Nephron (organoid): Measurements from ENCODE around the gene LIME1.

ENCODE experiments used
- H3K27ac Mint-ChIP-seq, 3 experiments: 2 replicates each; pipeline ENCODE4 v1.8.0; 2020; ENCODE audit warnings: mixed read lengths in 3 of 3, mild to moderate bottlenecking in 2 of 3, moderate library complexity in 1 of 3
- H3K27me3 Mint-ChIP-seq: 2 replicates; pipeline ENCODE4 v1.8.0; 2021; ENCODE audit warnings: low read depth, mild to moderate bottlenecking, moderate library complexity, mixed read lengths
- H3K36me3 Mint-ChIP-seq: 2 replicates; pipeline ENCODE4 v1.8.0; 2020; ENCODE audit warnings: low read depth, mixed read lengths
- H3K4me1 Mint-ChIP-seq: 2 replicates; pipeline ENCODE4 v1.8.0; 2020; ENCODE audit warnings: mixed read lengths
- H3K4me3 Mint-ChIP-seq, 3 experiments: 2 replicates each; pipeline ENCODE4 v1.8.0; 2020; ENCODE audit warnings: mild to moderate bottlenecking in 3 of 3, mixed read lengths in 3 of 3, moderate library complexity in 2 of 3
- H3K9me3 Mint-ChIP-seq: 2 replicates; pipeline ENCODE4 v1.8.0; 2020; ENCODE audit warnings: mixed read lengths
- CTCF ChIP-seq, 3 experiments: fragments of 200-600 bp; sonication (generic); IDR thresholded peaks; one replicate each; pipeline ENCODE4 v1.5.0; 2021; ENCODE audit warnings: antibody characterized with exemption in 3 of 3; ENCODE audit not compliant: unreplicated experiment in 3 of 3

Gene LIME1

GRCh38 chr20:63701051-63701328 is 35.5 kb upstream of the LIME1 start:
- H3K9me3 Mint-ChIP-seq: no peaks in the 10 kb centered on the region
- H3K27me3 Mint-ChIP-seq: peaks cover 3% of the 10 kb centered on the region

GRCh38 chr20:63701329-63702035 is 35.0 kb upstream of the LIME1 start:
- no peak for TF ChIP-seq CTCF (IDR thresholded peaks at IDR 0.05; ENCODE audit: unreplicated experiment in 3 of 3)
- Mint-ChIP-seq H3K4me3 (no peak overlapping the region), H3K27ac (no peak overlapping the region), H3K36me3 (peaks cover 11% of the 10 kb centered on the region), H3K4me1 (peaks cover under 1% of the 10 kb centered on the region), H3K9me3 (no peaks in the 10 kb centered on the region), H3K27me3 (peaks cover 3% of the 10 kb centered on the region)

More at GRCh38 chr20:63701051-63701328, 35.5 kb upstream of the LIME1 start:
- Mint-ChIP-seq H3K27ac (no peak overlapping the region), H3K4me1 (no peaks in the 10 kb centered on the region), H3K36me3 (peaks cover 9% of the 10 kb centered on the region), H3K4me3 (no peak overlapping the region)
- no peak for TF ChIP-seq CTCF (IDR thresholded peaks at IDR 0.05; ENCODE audit: unreplicated experiment in 3 of 3)

- Mint-ChIP-seq H3K36me3 (peaks cover 16% of the 10 kb centered on the region), H3K9me3 (no peaks in the 10 kb centered on the region), H3K4me1 (peaks cover 6% of the 10 kb centered on the region), H3K4me3 (no peak overlapping the region), H3K27me3 (peaks cover 2% of the 10 kb centered on the region), H3K27ac (no peak overlapping the region)
- TF ChIP-seq CTCF (IDR thresholded peaks at IDR 0.05; ENCODE audit: unreplicated experiment in 3 of 3): no peak
These were observed 34.3 kb upstream of the LIME1 start for GRCh38 chr20:63702036-63702665.

- Mint-ChIP-seq H3K27ac (no peak overlapping the region), H3K4me1 (peaks cover 6% of the 10 kb centered on the region), H3K4me3 (no peak overlapping the region), H3K27me3 (no peaks in the 10 kb centered on the region), H3K9me3 (no peaks in the 10 kb centered on the region), H3K36me3 (peaks cover 16% of the 10 kb centered on the region)
- no peak for TF ChIP-seq CTCF (IDR thresholded peaks at IDR 0.05; ENCODE audit: unreplicated experiment in 3 of 3)
These were observed 33.6 kb upstream of the LIME1 start for GRCh38 chr20:63702751-63703470.

GRCh38 chr20:63703471-63703975 is 32.9 kb upstream of the LIME1 start:
- peaks cover 16% of the 10 kb centered on the region for H3K36me3 Mint-ChIP-seq
- H3K4me3 Mint-ChIP-seq: no peak overlapping the region
- peaks cover 7% of the 10 kb centered on the region for H3K4me1 Mint-ChIP-seq
- no peaks in the 10 kb centered on the region for H3K9me3 Mint-ChIP-seq
- no peak for TF ChIP-seq CTCF (IDR thresholded peaks at IDR 0.05; ENCODE audit: unreplicated experiment in 3 of 3)
- H3K27me3 Mint-ChIP-seq: no peaks in the 10 kb centered on the region
- H3K27ac Mint-ChIP-seq: no peak overlapping the region
